HG02610 (cell line): ENCODE data around the gene LHPP.

Source experiments
- ATAC-seq: cut with Tn5 transposase; IDR thresholded peaks from one replicate; pipeline ENCODE4 v1.9.1; 2021; ENCODE audit warnings: mild to moderate bottlenecking, moderate library complexity; ENCODE audit not compliant: unreplicated experiment

Gene LHPP

DNA sequence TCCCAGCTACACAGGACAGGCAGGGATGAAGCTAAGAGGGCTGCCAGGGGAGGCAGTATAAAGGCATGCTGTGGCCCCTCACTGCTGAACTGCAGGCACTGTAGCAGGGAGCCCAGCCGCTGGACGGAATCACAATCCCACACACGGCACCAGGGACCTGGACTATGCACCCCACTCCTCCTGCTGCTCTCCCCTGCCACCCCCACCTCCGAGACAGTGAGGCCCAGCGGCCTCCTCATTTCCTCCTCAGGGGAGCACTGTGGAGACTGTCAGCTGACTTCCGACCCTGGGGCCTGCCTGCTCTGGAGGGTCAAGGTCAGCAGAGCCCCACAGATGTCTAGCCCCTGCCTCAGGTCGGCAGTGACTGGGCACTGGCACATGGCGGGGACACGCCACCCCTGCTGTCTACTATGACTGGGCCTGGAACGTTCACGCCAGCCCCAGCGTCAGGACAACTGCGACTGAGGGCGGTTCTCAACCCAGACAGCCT lies 189.8 kb downstream of the LHPP start:
- ATAC-seq, result no peak

DNA sequence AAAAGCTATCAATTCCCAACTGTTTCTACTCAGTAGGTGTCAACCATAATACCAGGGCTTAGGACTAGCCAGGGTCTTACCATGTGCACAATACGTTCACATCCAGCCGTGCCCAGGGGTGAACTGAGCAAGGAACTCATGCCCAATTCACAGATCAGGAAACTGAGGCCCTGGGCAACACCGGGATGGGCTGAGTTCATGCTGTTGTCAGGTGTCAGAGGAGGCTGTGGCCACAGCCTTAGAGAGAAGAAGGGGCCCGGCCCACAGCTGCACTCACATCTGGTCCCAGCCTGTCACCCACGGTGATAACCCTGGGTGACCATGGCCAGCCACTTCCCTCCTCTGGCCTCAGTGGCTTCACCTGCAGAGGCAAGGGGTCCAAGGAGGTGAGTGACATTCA lies 190.6 kb downstream of the LHPP start:
- no peak for ATAC-seq

DNA sequence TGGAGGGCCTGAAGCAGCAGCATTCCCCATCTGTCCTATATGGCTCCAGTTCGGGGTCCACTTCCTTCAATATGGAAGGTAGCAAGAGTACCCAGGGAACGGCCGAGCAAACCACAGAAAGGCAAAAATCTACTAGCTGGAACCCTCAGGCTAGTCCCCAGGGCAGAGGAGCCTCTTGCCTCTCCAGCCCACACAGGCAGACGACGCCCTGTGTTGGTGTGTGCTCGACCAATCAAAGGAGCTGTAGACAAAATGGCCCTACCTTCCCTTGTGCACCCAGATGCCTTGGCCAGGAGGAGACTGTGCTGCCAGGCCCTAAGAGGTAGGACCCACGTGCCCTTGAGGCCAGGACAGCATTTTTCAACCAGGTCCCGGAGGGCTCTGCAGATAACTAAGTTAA lies 191.1 kb downstream of the LHPP start:
- ATAC-seq, result no peak

DNA sequence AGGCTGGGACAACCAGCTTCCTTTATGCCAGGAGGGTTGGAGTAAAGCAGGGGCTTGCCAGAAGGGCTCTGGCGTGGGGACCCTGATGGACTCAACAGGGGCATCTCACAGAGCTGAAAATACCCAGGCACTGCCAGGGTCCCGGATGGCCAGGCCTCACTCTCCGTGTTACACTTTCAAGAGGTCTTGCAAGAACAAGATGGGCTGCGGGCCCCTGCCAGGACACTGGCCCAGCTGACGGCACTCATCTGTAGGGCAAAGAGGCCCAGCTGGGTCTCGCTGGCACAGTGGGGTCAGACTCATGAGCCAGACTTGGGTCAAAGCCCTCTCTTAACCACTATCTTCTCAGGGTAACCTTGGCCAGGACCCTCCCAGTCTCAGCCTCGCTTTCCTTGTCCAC lies 191.7 kb downstream of the LHPP start:
- ATAC-seq, result no peak

DNA sequence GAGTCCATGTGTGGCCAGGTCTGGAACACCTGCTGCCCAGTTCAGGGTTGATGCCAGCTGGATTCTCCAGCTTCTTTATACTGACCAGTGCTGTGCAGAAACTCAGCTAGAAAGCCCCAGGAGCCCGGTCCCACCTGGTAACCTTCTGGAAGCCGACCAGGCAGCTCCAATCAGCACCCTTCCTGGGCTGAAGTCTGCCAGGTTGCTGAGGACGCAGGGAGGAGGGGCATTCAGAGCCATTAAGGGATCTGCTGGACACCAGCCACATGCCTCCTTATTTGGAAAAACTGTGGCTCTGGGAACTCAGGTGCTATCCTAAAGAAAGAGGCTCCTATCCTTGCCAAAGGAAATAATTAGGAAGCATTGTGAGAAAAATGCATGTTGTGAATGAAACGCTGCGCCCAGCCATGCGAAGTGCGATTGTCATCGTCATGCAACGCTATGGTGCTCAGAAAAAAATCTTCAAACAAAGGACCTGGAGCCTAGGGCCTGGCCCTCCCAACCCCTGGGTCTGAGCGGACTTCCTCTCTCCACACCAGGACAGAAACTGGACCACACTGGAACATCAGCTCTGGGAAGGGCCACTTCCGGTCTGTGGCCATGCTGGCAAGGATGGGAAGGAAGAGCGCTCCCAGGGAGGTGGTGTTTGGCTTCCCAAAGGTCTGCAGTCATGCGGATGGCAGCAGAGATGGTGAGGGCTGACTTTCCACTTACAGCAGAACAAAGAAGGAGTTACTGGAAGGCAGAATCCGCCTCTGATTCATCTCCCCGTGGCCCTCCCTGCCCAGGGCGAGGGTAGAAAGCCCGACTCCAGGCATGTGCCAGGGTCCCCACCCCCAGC lies 192.4 kb downstream of the LHPP start:
- no peak for ATAC-seq

DNA sequence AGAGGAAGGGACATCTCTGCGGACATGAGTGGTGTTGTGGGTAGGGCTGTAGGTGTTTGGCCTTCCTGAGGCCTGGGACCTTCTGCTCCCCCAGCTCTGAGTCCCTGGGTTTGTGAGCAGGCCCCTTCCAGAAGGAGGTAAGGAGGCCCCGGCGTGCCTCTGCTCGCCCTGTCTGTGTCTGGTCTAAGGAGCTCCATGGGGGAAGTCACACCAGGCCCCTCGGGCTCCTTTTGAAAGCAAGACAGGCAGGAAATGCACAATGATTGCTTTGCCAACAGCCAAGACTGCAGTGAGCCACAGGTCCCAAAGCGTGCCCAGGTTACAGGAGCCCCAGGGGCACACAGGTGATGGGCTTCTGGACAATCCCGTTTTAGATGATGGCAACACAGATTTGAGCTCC lies 193.1 kb downstream of the LHPP start:
- ATAC-seq, result no peak

DNA sequence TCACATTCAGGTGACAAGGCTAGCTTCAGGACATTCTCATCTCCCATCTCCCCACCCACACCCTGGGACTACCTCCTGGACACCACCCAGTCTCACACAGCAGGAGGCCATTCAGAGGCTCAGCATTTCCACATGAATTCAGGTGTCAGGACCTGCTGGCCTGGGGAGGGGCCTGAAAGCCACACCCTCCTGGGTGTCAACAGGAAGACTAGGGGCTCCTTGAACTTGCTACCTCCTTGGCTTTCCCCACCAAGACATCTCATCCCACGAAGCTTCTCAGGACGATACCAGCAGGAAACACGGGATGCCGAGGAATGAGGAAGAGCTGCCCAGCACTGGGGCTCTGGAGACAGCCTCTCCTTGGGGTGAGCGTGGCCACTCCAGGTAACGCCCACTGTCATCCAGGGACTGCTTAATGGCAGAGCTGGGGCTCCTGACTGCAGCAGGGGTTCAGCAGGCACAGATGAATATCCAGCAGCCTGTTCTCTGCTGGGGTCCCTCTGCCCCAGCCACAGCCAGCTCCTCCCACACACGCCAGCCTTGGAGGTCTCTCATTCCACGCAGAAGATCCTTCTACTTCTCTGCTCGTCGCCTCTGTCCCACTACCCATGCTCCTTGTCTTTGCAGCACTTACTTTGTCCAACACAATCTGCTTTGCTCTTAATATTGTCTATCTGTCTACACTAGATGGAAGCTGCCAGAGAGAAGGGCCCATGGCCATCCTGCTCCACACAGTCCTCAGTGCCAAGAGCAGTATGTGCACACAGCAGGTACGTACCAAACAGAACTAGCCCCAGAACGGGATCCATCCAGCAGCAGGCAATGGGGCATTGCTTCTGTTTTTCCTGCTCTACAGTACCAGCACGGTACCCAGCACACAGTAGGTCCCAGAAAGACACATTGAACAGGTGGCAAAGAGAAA lies 193.8 kb downstream of the LHPP start:
- ATAC-seq, result no peak

DNA sequence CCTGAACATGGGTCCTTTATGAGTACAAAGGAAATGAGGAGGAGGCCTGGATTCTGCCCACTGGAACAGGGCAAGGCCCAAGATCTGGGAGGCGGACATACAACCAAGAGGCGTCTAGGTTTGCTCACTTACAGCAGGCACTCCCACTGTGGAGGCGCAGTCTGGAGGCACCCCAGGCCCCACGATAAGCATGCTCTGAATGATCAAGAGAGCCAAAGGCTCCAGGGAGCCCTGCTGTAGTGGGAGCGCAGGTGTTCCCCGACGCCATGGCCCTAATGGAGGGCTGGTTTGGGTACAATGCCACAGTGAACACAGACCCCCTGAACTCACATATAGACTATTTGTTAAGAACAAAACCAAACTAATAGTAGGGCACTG lies 194.5 kb downstream of the LHPP start:
- no peak for ATAC-seq

DNA sequence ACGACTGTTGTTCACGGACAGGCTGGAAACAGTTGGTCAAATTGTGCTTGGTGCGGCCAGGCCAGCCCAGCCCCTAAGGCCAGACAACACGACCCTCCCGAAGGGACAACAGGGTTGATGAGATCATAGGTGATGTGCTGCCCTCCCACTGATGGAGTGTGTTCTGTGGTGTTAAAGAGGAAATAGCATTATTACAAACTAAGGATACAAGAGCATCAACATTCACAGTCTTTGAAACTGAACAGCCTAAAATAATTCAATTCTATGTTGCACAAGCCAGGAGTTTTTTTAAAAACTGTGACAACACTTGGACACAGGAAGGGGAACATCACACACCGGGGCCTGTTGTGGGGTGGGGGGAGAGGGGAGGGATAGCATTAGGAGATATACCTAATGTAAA lies 194.9 kb downstream of the LHPP start:
- ATAC-seq, result no peak

DNA sequence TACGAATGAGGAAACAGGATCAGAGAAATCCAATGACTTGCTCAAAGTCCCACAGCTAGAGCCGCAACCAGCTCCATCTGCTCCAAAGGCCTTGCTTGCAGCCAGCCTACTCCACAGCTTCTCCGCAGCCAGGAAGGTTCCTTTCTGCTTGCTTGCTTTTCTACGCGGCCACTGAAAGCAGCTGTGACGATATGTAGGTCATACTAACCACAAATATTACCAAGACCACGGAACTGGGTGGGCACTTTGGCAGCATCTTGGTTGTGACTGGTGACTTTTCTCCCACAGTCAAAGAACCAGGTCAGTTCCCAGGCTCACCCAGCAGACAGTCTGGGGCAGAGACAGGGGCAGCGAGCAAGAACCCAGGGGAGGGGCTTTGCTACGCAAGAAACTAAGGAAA lies 196.2 kb downstream of the LHPP start:
- no peak for ATAC-seq

DNA sequence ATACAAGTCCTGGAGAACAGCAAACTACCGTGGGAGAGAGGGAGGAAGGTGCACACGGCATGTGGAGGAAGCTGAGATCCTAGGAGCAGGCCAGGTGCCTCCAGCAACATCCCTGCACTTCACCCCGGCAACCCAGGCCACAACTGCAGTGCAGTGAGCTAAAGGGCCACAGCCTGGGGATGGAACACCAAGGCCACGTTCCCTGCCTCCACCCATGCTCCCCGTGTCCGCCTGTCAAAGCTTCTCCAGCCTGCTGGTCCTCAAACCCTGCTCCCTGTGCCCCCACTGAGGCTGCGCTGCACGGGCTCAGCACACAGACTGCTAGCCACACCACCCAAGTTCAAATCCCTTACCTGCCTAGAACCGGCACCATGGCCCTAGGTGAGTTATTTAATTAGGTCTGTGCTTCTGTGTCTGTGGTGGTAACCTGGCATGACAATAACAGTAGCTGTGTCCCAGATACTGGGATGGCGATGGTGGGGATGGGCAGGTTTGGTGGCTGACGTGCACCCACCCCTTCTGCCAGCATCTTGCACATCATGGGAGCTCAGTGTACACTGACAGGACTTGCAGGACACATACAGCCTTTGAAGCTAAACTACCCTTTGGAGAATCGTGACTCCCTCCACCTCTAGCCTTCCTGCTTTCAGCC lies 197.1 kb downstream of the LHPP start:
- ATAC-seq, result no peak

DNA sequence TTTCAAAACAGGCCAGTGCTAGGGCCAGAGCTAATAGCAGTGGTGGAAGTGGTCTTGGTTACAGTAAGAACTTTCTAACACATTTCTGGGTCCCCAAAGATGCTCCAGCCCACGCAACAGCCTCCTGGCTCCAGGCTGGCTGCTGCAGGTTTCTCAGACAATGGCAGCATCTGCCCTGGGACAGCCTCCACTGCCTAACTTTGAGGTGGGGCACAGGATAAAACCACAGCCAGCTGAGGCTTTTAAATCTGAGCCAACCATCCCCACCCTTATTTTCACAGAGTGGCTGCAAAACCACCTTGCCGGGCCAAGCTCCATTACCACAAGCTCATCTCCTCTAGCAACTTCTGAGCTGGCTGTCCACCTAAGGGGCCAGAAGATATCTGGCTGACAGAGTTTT lies 197.8 kb downstream of the LHPP start:
- ATAC-seq, result no peak

DNA sequence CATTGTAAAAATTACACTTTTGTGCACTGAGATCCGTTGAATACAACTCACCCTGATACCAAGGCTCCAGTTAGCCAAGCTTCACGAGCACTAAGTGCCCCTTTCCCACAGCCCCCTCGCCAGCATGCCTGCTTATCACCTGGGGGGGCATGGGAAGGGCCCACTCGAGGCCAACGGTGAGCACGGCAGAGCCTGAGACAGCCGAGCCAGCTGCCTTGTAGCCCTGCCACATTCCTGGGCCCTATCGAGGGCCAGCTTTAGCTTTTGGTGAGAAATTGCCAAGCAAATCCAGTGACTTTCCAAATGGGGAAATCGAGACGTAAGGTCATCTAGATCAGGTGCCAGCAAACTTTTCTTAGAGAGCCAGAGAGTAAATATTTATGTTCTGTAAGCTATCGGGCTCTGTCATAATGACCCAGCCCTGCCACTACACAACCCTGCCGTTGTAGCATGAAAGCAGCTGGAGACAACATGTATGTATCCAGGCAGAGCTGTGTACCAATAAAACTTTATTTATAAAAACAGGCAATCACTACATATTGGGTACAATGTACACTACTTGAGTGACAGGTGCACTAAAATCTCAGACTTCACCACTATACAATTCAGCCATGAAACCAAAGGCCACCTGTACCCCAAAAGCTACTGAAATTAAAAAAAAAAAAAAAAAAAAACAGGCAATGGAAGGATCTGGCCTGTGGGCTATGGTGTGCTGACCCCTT lies 198.9 kb downstream of the LHPP start:
- no peak for ATAC-seq

DNA sequence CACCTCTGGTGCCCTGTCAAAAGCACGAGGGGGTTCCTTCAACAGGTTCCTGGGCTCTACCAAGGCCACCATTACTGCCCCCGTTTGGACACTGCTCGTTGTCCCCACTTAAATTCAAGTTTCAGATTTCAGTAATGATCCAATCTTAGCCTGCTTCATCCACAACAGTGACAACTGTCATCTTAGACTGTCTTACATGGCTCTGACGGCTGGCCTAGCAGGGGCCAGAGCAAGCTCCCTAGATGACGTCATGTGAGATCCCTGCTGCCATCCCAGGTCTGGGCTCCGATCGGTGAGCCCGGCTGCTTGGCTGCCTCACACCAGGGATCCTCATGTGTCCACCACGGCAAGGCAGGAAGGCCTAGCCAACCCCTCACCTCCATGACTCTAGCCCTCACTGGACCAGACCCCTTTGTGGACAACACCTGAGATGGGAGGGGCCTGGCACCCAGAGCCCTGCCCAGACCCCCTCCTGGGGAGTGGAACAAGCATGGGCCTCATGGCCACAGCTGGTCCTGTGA lies 200.1 kb downstream of the LHPP start:
- ATAC-seq, result no peak

DNA sequence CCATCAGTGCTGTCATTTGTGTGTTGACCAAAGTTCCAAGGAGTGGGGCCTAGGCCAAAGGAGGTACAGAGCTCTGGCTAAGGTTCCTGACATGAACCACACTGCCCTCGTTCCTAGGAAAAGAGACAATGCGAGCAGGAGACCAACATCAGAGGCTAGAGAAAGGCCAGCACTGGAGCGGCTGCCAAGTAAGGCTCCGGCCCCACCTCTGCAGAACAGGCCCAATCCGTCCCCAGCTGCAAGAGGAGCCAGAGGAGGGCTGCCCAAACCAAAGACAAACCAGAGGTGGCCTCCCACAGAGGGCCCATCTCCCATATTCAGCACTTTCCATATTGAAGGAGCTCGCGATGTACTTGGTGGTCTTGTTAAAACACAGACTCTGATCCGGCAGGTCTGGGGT lies 201.6 kb downstream of the LHPP start:
- no peak for ATAC-seq
